ENCODE results near the gene ZNF521.

The ZNF521 gene

DNA sequence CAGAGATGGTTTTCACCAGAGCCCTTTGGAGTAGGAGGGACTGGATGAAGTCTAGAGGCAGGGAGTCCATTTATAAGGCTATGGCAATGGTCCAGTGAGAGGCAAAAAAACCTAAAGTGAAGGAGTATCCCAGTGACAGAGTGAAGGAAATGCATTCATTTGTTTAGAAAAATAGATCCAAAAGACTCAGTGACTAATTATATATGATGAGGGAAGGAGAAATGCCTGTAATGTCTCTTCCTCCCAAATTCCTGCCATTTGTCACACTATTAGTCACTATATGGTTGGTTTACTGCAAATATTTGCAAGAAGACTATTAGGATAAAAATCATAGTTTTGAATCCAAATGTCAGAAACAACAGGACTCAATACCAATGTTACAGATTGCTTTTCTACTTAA lies 104.2 kb downstream of the ZNF521 start:
- no peak for DNase-seq

DNA sequence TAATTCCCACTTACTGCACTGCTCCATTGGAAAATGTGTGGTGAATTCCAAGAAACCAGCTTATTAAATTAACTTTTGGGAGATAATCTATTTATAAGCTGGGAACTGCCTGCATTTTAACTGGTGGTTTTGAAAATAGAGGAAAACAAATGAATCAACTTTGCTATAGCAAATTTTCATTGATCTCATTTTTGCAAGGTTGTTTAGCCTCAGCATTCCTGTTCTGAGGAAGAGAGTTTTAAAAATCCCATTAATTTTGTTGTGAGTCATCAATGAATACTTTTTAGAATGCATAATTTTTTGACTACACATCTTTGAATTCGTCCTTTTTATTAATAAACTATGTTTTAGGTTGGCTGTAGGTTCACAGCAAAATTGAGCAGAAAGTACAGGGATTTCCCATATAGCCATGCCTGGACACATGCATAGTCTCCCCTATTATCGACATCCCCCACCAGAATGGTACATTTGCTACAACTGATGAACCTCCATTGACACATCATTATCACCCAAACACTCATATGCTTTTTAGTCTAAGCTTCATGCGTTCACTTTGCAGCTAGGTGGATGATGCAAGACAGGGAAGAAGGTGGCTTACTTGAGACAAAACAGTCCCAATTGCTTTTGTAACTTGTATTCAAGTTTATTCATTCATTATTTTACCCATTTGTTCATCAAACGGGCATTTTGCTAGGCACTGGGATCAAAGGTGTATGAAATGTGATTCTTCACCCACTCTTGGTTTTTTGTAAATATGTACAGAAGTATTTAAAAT lies 106.9 kb downstream of the ZNF521 start:
- no peak for DNase-seq

DNA sequence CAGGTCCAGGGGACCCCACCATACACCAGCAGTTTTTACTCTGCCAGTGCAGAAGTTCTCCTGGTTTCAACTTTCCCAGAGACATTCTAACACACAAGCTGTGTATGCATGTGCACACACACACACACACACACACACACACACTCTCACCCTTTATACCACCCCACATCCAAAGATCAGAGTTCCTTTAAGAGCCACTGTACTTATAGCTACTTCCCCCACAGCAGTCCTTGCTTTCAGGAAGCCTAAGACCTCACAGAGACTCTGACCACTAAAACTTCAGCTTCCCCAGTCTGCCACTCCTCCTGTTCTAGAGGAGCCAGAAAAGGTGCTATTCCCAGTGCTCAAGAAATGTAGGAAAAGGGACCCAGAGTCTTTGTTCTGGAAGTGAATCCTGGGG lies 107.8 kb downstream of the ZNF521 start:
- no peak for DNase-seq

- DNase-seq, result no peak
Measured at GRCh38 chr18:25243754-25244153, 108.2 kb downstream of the ZNF521 start.

- no peak for DNase-seq
Measured at GRCh38 chr18:25243257-25243656, 108.7 kb downstream of the ZNF521 start.

- DNase-seq, result no peak
Measured at GRCh38 chr18:25240420-25240770, 111.6 kb downstream of the ZNF521 start.

DNA sequence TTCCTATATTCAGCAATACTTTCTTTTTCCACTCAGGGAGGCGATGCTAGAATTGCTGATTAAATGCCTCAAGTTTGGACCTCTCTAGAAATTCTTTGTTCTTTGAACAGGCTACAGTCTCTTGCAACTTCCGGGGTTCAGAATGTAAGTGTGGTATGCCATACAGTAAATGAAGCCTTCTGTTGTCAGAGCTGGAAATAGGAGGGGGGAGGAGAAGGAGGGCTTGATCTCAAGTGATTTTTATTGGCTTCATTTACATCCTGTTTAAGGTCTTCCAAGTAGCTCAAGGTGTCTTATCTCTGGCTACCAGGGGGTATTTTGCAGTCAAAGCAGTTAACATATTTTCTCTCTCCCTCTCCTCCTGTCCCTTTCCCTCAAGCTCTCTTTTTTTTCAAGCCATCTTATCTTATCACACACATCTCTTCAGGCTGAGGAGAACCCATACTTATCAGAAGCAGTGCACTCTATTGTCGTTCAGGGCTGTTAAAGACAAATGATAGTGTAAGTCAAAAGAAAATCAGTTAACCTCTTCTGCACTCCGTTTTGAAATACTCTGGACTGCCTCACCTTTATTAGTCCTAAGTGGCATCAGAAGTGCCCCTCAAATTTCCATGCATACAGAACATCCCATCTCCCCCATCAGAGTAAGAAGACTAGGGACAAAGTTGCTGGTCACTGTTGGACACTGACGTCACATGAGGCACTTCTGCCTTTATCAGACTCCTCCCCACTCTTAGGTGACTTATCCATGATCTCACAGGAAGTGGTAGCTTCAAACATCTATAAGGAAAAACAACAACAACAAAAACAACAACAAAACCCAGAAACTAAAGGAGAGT lies 112.2 kb downstream of the ZNF521 start:
- DNase-seq, result peak in 2 of 3 donors; percentile 21 to 26

GRCh38 chr18:25239151-25239550 lies 112.8 kb downstream of the ZNF521 start:
- DNase-seq, result no peak

DNA sequence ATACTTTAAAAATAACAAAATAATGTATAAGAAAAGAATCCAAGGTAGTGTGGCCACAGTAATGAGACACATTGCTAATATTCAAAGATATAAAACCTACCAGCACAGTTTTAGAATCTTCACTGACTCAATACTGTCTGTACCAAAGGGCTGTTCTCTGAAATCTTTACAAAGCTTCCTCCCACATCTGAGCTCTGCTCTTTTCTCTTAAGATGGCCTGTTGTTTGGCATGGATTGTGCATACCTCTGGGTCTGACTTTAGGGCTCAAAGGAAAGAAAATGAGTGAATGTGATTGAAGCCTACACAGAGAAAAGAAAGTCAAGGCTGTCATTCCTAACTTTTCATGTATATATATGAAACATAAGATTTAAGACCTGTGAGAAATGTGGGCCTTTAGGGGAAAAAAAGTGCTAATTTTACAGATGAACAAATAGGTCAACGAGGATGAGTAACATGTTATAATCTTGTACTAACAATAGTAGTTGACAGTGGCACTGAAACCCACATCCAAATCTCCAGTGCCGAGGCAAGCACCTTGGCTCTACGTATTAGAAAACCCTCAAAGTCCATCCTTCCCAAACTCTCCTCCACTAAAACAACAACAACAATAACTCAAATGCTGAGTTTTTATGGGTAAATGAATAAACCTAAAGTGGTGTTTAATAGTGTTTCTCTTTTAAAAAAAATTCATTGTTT lies 114.2 kb downstream of the ZNF521 start:
- DNase-seq, result no peak

DNA sequence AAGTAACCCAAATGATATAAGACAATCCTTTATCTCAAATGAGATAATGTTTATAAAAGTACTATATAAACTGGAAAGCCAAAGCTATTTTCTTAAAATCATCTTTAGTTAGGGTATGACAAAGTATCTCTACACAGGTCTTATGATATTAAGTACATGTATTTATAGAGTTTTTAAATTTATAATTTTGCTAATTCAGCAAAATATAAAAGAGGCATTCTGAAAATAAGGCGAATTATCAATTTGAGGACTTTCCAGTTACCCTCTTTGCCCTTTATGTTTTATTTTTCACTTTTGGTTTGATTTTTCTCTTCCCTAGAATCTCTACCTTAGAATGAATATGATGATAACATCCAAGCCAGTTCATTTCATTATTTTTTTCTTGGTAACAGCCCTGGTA lies 115.2 kb downstream of the ZNF521 start:
- no peak for DNase-seq

DNA sequence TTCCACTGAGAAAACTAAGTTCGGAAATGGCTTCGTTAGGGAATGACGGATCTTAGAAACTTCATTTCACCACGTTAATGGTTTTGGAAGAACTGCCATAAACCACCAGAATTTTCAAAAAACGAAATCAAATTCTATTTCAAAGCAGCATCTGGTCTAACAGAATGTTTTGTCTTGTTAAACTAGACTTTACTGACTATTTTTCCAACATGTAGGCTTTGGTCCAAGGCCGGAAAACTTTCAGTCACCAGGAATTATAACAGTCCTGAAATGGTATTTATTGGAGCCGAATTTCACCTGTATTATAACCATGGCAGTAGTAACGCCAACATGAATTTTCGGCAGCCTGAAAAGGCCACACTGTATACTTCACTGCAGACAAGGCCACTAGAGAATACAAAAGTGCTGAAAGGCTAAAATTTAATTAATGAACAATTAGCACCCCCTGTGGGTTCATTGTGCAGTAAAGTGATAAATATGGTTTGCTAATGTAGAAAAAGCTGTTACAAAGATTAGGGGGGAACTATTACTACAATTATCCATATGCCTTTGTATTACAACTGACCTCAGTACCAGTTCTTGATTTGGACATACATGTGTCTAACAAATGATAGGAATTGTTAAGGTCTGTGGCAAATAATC lies 116.4 kb downstream of the ZNF521 start:
- DNase-seq, result no peak

- DNase-seq, result no peak
Measured at GRCh38 chr18:25234740-25235345, 117.1 kb downstream of the ZNF521 start.

DNA sequence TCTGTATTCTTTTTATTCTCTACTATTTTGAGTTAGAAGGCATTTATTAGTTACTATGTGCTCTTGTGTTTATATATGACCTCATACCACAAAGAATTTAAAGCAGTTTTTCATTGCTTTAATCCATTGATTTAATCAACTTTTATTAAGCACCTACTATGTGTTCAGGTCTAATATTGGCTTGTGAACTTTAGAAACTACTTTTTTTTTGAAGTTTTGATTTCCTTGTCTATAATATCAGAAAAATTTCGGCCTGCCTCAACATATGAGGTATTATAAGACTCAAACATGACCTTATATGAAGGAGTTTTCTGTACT lies 117.7 kb downstream of the ZNF521 start:
- no peak for DNase-seq

DNA sequence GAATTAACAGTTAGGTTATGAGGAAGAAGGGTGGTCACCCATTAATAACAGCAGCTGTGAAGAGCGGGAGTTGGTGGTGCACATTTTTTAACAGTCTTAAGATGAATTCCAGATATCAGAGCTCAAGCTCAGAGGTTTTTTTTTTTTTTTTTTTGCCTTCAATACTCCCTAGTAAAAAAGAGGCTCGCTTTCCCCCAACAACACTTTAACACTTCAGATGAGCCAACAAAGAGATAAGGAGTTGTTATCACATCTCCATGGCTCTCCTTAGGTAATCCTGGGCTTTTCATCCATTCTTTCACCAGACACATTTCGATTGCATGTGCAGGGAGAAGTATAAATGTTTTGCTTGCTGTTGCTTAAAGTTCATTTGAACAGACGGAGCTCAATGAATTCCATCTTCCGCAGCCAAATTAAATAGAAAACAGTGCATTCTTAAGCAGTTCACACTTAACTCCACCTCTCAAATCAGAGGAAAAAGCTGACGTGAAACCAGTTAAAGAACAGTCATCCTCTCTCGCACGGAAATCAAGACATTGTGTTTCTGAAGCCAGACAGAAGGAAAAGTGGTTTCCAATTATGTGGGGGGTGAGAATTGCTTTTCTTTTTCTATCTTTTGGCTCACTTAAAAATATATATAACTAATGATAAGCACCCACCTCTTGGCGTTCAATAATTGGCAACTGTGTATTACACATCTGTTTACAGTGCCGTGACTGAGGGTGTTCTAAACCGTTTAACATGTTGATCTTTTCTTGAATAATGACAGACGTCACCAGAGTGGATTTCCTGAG lies 118.2 kb downstream of the ZNF521 start:
- peak in 1 of 3 donors; percentile 7 for DNase-seq

DNA sequence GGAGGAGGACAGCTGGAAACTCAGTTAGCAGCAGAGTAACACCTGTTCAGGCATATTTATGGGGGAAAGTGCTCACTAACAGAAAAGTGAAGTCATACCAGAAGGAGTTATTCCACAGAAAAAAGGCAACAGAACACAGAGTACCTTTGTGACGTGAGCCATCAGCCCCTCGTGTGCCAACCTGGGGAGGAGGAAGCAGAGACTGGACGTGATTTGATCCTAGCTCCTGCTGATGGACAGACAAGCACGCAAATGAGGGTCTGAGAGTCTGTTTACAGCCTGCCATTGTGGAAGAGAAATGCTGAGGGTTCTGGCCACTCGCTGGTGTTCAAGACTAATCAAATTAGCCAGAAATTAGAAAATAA lies 120.7 kb downstream of the ZNF521 start:
- DNase-seq, result no peak

- peak; percentile 39 to 59 (median 55) for DNase-seq
Measured at GRCh38 chr18:25230658-25231326, 121.2 kb downstream of the ZNF521 start.

- peak in 1 of 3 donors; percentile 38 for DNase-seq
Measured at GRCh38 chr18:25229920-25230319, 122.0 kb downstream of the ZNF521 start.

DNA sequence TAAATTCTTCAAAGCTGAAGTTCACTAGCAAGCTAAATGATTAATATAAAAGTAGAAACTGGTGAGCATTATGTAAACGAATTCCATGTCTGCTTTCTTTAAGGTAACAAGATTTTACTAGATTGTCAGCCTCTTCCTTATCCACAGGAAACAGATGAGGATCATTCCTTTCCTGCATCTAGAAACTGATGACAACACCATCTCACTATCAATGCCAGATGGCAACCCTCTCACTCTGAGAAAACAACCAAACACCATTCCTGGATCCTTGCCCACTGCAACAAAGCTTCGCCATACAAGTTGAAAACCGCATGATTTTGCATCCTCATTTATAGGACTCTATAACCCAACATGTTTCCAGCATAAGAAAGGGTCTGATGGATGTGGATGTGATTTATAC lies 122.9 kb downstream of the ZNF521 start:
- no peak for DNase-seq

GRCh38 chr18:25228410-25228809 lies 123.6 kb downstream of the ZNF521 start:
- DNase-seq, result no peak

DNA sequence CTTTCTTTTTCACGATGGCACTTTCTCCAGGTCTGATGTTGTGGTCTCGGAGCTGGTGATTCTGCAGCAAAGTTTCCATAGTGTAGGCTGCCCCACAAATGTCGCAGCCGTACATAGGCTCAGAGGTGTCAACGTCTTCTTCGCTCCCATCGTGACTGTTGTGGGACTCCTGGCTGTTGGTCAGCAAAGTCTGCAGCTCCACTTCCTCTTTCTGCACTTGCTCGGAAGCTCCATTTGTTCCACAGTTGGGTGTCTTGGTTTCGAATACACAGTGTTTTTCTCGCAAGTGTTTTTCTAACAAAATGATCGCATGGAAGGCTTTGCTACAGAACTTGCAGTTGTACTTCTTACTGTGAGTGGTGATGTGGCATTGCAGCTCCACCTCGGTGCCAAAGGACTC lies 126.8 kb downstream of the ZNF521 start:
- DNase-seq, result peak; percentile 53 to 65 (median 61)

Measured in suppressor macrophage treated with lipopolysaccharide for 1 hour (primary cell).